Small intestine (tissue), 7 donors: ENCODE data around the gene CYSRT1. TPM values are rescaled to one million over a fixed set of nuclear protein-coding genes. Genes with fewer than 3 reads are reported as not detected.
"Not testable (repeated sequence)": the region's sequence is repeated elsewhere in the genome, so short reads cannot be mapped to it uniquely, and the experiment has no call there.

Source experiments
- DNase-seq, 2 donors: peaks; one replicate each; pipeline versions ENCODE4 v3.0.0 to v3.0.0-alpha.2; 2013
- FAIRE-seq: peaks from 2 replicates; lab custom pipeline; 2012; peaks lifted over from hg19 to GRCh38; lab: Jason Lieb, UNC
- H3K27ac ChIP-seq, 3 donors: one replicate each; pipeline ENCODE4 v1.5.1; 2013; ENCODE audit warnings: low read length in 2 of 3, mild to moderate bottlenecking in 2 of 3, control low read depth in 1 of 3, inconsistent platforms in 1 of 3, low read depth in 1 of 3, moderate library complexity in 1 of 3
- H3K27me3 ChIP-seq, 3 donors: one replicate each; pipeline ENCODE4 v1.6.1; 2013; ENCODE audit warnings: low read length in 3 of 3, inconsistent platforms in 1 of 3; ENCODE audit not compliant: control insufficient read depth in 3 of 3, insufficient read depth in 3 of 3
- H3K36me3 ChIP-seq, 3 donors: one replicate each; pipeline ENCODE4 v1.6.1; 2013; ENCODE audit warnings: low read length in 3 of 3, inconsistent platforms in 1 of 3, low read depth in 1 of 3, mild to moderate bottlenecking in 1 of 3, moderate library complexity in 1 of 3; ENCODE audit not compliant: control insufficient read depth in 3 of 3, insufficient read depth in 2 of 3
- H3K4me1 ChIP-seq, 3 donors: one replicate each; pipeline ENCODE4 v1.6.1; 2013; ENCODE audit warnings: low read length in 2 of 3, inconsistent platforms in 1 of 3, low read depth in 1 of 3, mild to moderate bottlenecking in 1 of 3, moderate library complexity in 1 of 3; ENCODE audit not compliant: control insufficient read depth in 3 of 3, insufficient read depth in 2 of 3
- H3K4me3 ChIP-seq, 3 donors: one replicate each; pipeline ENCODE4 v1.5.1; 2013; ENCODE audit warnings: low read length in 3 of 3, control low read depth in 1 of 3, inconsistent platforms in 1 of 3, low read depth in 1 of 3, mild to moderate bottlenecking in 1 of 3, moderate library complexity in 1 of 3
- H3K9me3 ChIP-seq, 2 donors: one replicate each; pipeline ENCODE4 v1.6.1; 2013; ENCODE audit warnings: low read depth in 1 of 2, low read length in 1 of 2; ENCODE audit not compliant: control insufficient read depth in 2 of 2, insufficient read depth in 1 of 2
- WGBS, 3 donors: extraction: QIAGEN DNeasy Blood & Tissue Kit; methylation state at CpG; one replicate each; pipeline ENCODE4 v1.1.7; 2013; 5-methylcytosine and 5-hydroxymethylcytosine counted together
- polyA plus RNA-seq, 4 donors: library from polyadenylated mRNA; stranded (reverse) in 3 of 4; unstranded in 1 of 4; fragments of 200-250 nt in 3 of 4; fragments of 120-200 nt in 1 of 4; gene quantifications; one replicate each; pipeline versions ENCODE4 v1.2.1 to v1.2.3, GENCODE V29; 2013
- donor health status: healthy with polysubstance abuse.
- donor health status: control.
- donor health status: control.
- donor health status: Bipolar disorder and iron deficiency.
- donor health status: healthy.

Gene CYSRT1
- polyA plus RNA-seq, 4 donors = 0.57 to 70.0 (median 1.5) TPM

DNA sequence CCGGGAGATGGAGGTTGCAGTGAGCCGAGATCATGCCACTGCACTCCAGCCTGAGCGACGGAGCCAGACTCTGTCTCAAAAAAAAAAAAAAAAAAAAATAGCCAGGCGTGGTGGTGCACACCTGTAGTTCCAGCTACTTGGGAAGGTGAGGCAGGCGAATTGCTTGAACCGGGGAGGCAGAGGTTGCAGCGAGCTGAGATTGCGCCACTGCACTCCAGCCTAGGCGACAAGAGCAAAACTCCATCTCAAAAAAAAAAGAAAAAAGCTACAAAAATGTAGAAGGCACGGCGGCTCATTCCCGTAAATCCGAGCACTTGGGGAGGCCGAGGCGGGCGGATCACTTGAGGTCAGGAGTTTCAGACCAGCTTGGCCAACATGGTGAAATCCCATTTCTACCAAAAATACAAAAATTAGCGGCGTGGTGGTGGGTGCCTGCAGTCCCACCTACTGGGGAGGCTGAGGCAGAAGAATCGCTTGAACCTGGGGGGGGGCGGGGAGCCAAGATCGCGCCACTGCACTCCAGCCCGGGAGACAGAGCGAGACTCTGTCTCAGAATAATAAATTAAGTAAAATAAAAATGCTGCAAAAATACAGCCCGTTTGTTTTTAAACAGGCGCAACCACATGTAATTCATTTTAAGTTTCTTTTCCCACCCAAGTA, 14.7 kb downstream of the CYSRT1 start:
- not testable (repeated sequence) for H3K27me3 ChIP-seq, H3K9me3 ChIP-seq, DNase-seq, FAIRE-seq
- 34 to 46% (median 40%) methylated on average over 23 to 27 of the region's 27 CpGs for WGBS, 3 donors
- H3K4me3 ChIP-seq = peak overlapping the region; percentile 62 to 71 (median 65)
- peaks cover 4 to 50% (median 9%) of the 10 kb centered on the region in 3 donors for H3K36me3 ChIP-seq
- H3K27ac ChIP-seq = peak overlapping the region; percentile 96 to 98 (median 98)
- peaks cover 0 to 67% (median 7%) of the 10 kb centered on the region in 3 donors for H3K4me1 ChIP-seq

DNA sequence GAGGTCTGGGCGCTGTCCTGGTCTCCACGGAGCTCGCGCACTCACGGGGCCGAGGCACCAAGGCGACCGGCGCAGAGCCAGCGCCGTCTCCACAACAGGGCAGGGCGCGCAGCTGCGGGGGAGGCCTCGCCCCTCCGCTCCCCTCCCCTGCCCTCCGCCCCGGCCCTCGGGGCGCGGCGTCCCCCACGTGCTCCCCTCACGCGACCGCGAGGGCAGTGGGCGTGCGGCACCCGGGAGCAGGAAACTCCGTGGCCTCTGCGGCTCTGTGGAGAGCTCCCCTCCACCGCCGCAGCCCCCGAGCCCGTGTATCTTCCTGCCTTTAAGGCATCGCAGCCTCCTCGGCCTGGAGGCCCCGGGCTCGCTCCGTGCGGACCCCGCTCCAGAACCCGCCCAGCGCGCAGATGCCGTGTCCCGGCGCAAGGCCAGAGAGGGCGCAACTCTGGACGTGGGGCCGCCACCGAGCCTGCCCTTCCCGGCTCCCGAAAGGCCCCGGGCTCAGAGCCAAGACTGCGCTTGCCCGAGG, 15.4 kb downstream of the CYSRT1 start:
- Histone ChIP-seq H3K27ac (peak overlapping the region; percentile 96 to 98 (median 98)), H3K4me3 (peak overlapping the region; percentile 62 to 71 (median 65)), H3K27me3 (no peaks in the 10 kb centered on the region), H3K4me1 (peaks cover 0 to 65% (median 7%) of the 10 kb centered on the region in 3 donors), H3K9me3 (no peaks in the 10 kb centered on the region), H3K36me3 (peaks cover 4 to 43% (median 9%) of the 10 kb centered on the region in 3 donors)
- DNase-seq (peak; percentile 75 to 93), FAIRE-seq (no peak)
- WGBS, 3 donors = 0% methylated on average over 42 to 58 of the region's 58 CpGs

DNA sequence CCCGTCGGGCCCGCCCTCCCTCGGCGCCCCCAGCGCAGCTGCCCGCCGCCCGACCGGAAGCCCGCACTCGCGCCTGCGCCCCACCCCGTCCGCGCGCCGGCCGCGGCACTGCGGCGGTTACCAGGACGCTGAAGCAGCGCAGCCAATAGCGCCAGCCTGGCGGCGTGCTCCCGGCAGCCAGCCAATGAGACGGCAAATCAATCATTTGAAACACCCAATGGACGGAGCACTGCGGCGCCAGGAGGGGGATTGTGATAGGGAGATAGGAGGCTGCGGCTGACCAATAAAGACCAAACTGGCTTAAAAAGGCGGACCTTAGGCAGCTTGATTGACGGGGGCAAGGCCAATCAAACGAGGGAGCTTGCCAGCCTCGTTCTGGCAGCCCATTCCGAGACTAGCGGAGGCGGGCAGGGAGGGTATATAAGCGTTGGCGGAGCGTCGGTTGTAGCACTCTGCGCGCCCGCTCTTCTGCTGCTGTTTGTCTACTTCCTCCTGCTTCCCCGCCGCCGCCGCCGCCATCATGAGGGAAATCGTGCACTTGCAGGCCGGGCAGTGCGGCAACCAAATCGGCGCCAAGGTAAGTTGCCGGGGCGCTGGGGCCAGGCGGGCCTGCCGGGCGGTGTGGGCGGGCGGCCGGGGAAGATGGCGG, 16.0 kb downstream of the CYSRT1 start, which contains the start of gene TUBB4B:
TSS of gene TUBB4B (plus strand) at position 447 of the 649 bp plus-strand sequence. CDS start at position 521, 74 bp downstream.
- H3K9me3 ChIP-seq = no peaks in the 10 kb centered on the region
- peaks cover 0 to 61% (median 7%) of the 10 kb centered on the region in 3 donors for H3K4me1 ChIP-seq
- H3K36me3 ChIP-seq = peaks cover 4 to 39% (median 9%) of the 10 kb centered on the region in 3 donors
- H3K27ac ChIP-seq = peak within 1 kb of the TSS; percentile 96 to 98 (median 98)
- no peaks in the 10 kb centered on the region for H3K27me3 ChIP-seq
- H3K4me3 ChIP-seq = peak within 1 kb of the TSS; percentile 88 to 96 (median 91)
- DNase-seq = peak; percentile 99 to 100
- peak; percentile 39 for FAIRE-seq
- 0 to 1% (median 0%) methylated on average over 55 to 67 of the region's 67 CpGs for WGBS, 3 donors

DNA sequence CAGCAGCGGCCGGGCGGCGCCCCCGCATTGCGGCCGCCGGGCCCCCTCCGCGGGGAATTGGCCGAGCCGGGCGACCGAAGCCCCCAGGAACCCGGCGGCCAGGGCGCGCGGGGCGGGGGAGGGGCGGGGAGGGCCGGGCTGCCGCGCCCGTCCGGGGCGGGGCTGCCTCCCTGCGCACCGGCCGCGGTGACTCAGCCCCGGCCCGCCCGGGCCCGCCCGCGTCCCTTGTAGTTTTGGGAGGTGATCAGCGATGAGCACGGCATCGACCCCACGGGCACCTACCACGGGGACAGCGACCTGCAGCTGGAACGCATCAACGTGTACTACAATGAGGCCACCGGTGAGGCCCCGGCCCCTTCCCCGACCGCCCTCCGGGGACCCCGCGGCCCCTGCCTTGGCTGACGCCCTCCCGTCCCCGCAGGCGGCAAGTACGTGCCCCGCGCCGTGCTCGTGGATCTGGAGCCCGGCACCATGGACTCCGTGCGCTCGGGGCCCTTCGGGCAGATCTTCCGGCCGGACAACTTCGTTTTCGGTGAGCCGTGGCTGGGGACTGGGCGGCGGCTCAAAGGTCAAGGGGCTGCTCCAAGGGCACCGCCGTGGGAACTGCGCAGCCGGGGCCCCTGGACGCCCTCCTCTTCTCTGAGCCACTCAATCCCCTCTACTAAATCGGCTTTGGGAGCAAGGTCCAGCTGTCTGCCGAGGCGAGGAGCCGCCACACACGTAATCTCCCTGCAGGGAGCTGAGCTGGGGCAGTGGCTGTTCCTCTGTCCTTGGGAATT, 16.7 kb downstream of the CYSRT1 start:
- Histone ChIP-seq H3K27ac (peak overlapping the region; percentile 89 to 96 (median 92)), H3K4me3 (peak overlapping the region; percentile 88 to 96 (median 91)), H3K27me3 (no peaks in the 10 kb centered on the region), H3K9me3 (no peaks in the 10 kb centered on the region), H3K36me3 (peaks cover 4 to 39% (median 9%) of the 10 kb centered on the region in 3 donors), H3K4me1 (peaks cover 0 to 58% (median 6%) of the 10 kb centered on the region in 3 donors)
- DNase-seq = peak; percentile 75 to 76
- no peak for FAIRE-seq
- 0 to 2% (median 1%) methylated on average over 41 to 83 of the region's 83 CpGs for WGBS, 3 donors

DNA sequence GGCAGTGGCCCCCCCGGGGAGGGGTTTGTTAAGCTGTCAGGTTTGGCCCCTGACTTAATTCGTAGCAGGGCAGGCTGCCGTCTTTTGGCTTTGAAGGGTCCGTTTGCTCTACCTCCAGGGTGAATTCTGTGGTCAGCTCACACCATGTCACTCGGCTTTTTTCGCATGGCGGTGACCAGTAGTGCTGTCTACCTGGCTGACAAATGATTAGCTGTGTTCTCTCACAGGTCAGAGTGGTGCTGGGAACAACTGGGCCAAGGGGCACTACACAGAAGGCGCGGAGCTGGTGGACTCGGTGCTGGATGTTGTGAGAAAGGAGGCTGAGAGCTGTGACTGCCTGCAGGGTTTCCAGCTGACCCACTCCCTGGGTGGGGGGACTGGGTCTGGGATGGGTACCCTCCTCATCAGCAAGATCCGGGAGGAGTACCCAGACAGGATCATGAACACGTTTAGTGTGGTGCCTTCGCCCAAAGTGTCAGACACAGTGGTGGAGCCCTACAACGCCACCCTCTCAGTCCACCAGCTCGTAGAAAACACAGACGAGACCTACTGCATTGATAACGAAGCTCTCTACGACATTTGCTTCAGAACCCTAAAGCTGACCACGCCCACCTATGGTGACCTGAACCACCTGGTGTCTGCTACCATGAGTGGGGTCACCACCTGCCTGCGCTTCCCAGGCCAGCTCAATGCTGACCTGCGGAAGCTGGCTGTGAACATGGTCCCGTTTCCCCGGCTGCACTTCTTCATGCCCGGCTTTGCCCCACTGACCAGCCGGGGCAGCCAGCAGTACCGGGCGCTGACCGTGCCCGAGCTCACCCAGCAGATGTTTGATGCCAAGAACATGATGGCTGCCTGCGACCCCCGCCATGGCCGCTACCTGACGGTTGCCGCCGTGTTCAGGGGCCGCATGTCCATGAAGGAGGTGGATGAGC, 17.6 kb downstream of the CYSRT1 start:
- peaks cover 0 to 49% (median 4%) of the 10 kb centered on the region in 3 donors for H3K4me1 ChIP-seq

DNA sequence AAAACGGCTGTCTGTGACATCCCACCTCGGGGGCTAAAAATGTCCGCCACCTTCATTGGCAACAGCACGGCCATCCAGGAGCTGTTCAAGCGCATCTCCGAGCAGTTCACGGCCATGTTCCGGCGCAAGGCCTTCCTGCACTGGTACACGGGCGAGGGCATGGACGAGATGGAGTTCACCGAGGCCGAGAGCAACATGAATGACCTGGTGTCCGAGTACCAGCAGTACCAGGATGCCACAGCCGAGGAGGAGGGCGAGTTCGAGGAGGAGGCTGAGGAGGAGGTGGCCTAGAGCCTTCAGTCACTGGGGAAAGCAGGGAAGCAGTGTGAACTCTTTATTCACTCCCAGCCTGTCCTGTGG, 18.3 kb downstream of the CYSRT1 start:
- DNase-seq, H3K27me3 ChIP-seq, H3K27ac ChIP-seq, FAIRE-seq, H3K9me3 ChIP-seq: not testable (repeated sequence)
- Histone ChIP-seq H3K36me3 (peaks cover 4 to 36% (median 9%) of the 10 kb centered on the region in 3 donors), H3K4me3 (peak overlapping the region in 2 of 3 donors; percentile 91 to 96), H3K4me1 (peaks cover 0 to 42% (median 4%) of the 10 kb centered on the region in 3 donors)
- 51 to 83% (median 67%) methylated on average over 15 to 18 of the region's 18 CpGs for WGBS, 3 donors

More for the DNA sequence above, 17.6 kb downstream of the CYSRT1 start:
- WGBS, 3 donors = 16 to 60% (median 35%) methylated on average over 36 of the region's 36 CpGs
- H3K9me3 ChIP-seq = no peaks in the 10 kb centered on the region
- no peaks in the 10 kb centered on the region for H3K27me3 ChIP-seq
- FAIRE-seq (no peak), DNase-seq (no peak)
- peak overlapping the region; percentile 82 to 96 (median 89) for H3K27ac ChIP-seq
- H3K4me3 ChIP-seq = peak overlapping the region; percentile 88 to 96 (median 91)
- H3K36me3 ChIP-seq = peaks cover 4 to 39% (median 9%) of the 10 kb centered on the region in 3 donors
